Pulmonary artery endothelial cell (primary cell): ENCODE results near the gene NUDT1. TPM values are rescaled to one million over a fixed set of nuclear protein-coding genes. Genes with fewer than 3 reads are reported as not detected.
"Not testable (repeated sequence)": the region's sequence is repeated elsewhere in the genome, so short reads cannot be mapped to it uniquely, and the experiment has no call there.

Experiments used
- DNase-seq: peaks from one replicate; pipeline ENCODE4 v3.0.0-alpha.2; 2011; ENCODE audit warnings: low read depth, low spot score
- total RNA-seq: library from RNA; depleted of rRNA; stranded (reverse); fragments of >200 nt; gene quantifications from 2 replicates; pipeline ENCODE4 v1.2.3, GENCODE V29; 2014

The NUDT1 gene
- total RNA-seq, 1 donor from 2014 or later = 19.6 TPM

DNA sequence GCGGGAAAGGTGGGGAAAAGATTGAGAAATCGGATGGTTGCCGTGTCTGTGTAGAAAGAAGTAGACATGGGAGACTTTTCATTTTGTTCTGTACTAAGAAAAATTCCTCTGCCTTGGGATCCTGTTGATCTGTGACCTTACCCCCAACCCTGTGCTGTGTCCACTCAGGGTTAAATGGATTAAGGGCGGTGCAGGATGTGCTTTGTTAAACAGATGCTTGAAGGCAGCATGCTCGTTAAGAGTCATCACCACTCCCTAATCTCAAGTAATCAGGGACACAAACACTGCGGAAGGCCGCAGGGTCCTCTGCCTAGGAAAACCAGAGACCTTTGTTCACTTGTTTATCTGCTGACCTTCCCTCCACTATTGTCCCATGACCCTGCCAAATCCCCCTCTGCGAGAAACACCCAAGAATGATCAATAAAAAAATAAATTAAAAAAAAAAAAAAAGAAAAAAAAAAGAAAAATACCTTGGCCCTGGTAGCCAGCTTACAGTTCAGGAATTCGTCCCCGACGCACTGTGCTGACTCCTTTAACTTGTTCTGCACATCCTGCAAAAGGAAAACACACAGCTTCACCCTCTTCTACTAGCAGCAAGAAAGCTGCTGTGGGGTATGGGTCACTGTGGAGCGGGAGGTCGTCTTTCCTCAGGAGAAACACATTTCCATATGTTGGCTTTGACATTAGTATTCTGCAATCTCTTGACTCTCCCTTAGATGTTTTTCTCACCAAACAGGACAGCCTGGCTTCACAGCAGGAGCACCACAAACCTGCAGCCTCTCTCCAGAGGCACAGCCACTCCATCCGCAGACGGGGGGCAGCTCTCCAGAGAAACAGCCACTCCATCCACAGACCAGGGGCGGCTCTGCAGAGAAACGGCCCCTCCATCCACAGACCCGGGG is 27.3 kb downstream of the NUDT1 start:
- DNase-seq = not testable (repeated sequence)

DNA sequence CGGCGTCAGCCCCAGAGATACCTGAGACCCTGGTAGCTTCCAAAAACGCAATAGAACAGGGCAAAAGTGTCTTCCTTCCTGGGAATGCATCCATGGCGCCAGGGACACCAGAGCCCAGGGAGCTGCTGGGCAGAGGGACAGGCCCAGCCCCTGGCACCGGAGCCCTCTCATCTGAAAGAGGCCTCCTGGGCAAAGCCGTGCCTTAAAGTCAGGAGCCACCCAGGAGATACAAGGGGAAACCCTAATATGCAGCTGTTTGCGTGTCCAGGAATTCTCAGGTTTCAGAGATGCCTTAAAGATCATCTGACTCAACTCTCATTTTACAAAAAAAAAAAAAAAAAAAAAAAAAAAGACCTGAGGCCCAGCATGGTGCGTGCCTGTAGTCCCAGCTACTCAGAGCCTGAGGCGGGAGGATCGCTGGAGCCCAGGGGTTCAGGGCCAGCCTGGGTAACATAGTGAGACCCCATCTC is 28.0 kb downstream of the NUDT1 start:
- DNase-seq = no peak

DNA sequence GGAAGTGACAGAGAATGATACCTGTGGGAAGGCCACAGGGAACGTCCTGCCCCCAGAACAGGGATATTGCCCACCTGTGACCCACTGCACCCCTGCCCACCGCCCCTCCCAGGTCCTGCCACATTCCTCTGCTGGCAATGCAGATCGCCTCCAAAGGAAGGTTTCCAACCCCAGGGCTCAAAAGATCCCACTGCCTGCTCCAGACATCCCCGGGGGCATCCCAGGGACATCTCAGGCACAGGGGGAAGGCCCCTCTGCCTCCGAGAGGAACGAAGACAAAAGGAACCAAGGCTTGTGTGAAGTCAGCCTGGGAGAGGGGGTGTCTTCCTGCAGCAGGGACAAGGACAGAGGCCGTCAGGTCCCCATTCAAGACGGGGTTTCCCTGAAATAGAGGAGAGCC is 28.5 kb downstream of the NUDT1 start:
- DNase-seq = no peak

- no peak for DNase-seq
These were observed 29.4 kb downstream of the NUDT1 start for GRCh38 chr7:2271273-2272026.

DNA sequence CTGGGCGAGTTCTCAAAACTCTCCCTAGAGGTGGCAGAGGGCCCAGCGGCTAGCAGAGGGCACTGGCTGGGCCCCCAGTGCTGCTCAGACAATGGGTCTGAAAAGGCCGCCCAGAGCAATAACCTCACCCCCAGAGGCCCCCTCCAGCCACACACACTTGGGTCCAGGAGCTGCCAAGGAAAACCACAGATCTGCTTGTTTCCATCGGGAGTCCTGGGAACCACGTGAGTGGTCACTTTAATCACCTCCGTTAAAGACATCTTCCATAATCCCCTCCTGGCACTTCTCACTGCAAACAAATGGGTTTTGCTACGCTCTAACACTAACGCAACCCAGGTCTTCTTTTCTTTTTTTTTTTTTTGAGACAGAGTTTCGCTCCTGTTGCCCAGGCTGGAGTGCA is 30.0 kb downstream of the NUDT1 start:
- no peak for DNase-seq

DNA sequence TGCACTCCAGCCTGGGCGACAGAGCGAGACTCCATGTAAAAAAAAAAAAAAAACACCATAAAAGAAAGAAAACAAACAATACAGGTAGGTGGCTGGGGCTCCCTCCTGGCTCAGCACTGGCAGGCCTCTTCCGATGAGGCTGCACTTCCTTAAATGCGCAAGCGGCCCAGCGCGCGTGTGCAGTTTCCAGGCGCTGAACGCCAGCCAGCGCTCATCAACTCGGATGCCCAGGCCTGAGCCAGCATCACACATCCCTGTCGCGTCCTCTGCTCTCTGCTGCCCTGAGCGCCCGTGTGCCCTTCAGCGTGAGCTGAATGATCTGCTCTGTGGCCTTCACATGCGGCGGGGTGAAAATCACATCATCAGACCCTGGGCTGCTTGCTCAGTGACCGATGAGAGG is 31.8 kb downstream of the NUDT1 start:
- no peak for DNase-seq

- DNase-seq = no peak
These were observed 32.6 kb downstream of the NUDT1 start for GRCh38 chr7:2274666-2275065.

GRCh38 chr7:2275101-2275500 is 33.1 kb downstream of the NUDT1 start:
- no peak for DNase-seq

GRCh38 chr7:2276107-2276506 is 34.1 kb downstream of the NUDT1 start:
- DNase-seq = no peak

DNA sequence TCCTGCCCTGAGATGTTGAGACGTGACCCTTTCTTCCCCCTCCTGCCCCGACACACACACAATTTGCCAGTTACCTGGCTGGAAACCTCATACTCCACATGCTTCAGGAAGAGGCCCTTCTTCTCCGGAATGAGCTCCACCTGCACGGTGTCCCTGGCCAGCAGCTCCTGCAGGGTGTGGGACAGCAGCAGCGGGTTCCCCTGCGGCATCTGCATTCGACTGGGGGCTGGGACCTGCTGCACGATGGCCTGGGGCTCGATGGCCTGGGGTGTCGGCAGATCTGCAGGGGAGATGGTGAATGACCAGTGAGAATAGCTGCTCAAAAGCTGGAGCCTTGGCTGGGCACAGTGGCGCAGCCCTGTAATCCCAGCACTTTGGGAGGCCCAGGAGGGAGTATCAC is 36.0 kb downstream of the NUDT1 start:
- DNase-seq = no peak

DNA sequence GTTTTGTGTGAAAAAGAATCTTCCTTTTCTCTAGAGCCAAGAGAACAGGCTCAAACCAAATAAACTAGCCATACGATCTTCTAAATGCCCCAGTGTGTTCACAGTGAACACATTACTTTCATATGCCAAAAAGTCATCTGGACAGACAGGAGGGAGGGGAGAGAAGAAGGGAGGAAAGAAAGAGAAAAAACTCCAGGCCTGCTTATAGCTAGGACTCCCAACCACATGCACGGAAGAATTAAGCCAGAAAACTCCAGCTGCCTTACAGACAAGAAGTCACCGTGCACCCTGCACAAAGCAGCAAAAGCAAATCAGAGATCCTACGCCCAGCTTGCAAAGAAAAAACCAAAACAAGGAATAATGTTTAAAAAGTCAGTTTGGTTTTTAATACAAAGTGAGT is 37.9 kb downstream of the NUDT1 start:
- DNase-seq = no peak

GRCh38 chr7:2280424-2280823 is 38.4 kb downstream of the NUDT1 start:
- DNase-seq = no peak

DNA sequence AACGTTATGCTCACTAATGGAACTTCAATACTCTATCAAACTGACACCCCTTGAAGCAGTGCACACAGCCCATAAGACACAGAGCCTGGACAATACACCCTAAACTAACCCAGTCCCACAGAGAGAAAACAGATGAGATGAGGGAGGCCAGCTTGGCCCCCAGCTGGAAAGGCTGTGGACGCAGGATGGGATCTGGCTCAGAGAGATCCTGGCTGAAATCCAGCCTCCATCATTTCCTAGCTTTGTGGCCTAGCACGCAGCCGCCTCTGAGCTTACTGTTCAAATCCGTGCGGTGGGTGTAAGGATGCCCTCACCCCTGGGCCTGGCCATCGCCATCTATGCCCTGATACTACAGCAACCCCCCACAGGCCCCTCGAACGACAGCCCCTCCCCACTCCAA is 39.5 kb downstream of the NUDT1 start:
- no peak for DNase-seq

GRCh38 chr7:2282185-2282751 is 40.2 kb downstream of the NUDT1 start:
- DNase-seq = no peak

- DNase-seq = no peak
These were observed 41.0 kb downstream of the NUDT1 start for GRCh38 chr7:2283074-2283473.

DNA sequence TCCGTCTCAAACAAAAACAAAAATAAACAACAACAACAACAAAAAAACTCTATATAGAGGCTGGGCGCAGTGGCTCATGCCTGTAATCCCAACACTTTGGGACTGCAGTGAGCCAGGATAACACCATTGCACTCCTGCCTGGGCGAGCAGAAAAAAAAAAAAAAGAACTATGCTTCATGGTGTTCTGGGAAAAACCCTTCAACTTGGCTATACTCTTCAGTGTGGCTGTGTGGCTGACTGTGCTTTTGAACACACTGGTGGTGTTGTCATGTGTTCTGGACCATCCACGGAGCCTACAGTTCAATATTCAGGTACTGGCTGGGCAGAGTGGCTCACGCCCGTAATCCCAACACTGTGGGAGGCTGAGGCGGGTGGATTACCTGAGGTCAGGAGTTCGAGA is 45.7 kb downstream of the NUDT1 start:
- DNase-seq = no peak

DNA sequence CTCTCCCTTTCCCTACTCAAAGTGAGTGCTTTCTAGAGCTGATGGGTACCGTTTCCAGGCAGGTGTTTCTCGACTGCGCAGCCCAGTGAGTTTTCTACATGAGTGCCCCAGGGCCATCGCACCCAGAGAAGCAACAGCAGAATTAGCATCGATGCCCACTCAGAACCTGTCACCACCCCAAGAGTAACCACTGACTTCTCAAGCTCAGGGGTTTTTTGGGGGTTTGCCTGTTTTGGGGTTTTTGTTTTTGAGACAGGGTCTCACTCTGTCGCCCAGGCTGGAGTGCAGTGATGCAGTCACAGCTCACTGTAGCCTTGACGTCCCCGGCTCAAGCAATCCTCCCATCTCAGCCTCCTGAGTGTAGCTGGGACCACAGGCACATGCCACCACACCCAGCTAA is 46.5 kb downstream of the NUDT1 start:
- DNase-seq = no peak

DNA sequence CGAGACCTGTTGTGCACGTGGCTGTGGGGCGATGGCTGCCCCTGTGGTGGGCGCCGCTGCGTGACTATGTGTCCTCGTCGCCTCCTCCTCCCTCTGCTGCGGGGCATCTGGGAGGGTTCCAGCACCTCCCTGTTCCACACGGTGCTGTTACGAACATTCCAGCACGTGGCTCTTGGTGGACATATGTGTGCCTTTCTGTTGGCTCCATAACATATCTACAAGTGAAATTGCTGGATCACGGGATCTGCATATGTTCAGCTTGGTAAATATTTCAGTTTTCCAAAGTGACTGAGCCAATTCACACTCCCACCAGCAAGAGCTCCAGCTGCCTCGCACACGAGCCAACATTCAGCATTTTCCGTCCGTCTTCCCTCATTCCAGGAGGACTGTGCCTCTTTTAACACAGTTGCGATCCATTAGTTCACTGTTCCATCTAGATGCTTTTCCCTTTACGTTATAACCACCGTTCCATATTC is 47.1 kb downstream of the NUDT1 start:
- DNase-seq = no peak

DNA sequence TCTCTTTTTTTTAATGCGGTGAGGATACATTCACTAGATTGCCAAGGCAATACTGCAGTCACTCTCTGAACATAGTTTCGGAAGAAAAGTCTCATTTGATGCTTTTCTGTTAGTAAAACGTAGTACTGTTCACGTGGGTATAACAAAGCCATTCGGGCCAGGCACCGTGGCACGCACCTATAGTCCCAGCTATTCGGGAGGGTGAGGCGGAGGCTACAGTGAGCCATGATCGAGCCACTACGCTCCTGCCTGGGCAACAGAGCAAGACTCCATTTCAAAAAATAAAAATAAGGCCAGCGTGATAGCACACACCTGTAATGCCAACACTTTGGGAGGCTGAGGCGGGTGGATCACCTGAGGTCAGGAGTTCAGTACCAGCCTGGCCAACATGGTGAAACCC is 47.6 kb downstream of the NUDT1 start:
- DNase-seq = no peak

GRCh38 chr7:2290877-2291276 is 48.9 kb downstream of the NUDT1 start:
- no peak for DNase-seq

DNA sequence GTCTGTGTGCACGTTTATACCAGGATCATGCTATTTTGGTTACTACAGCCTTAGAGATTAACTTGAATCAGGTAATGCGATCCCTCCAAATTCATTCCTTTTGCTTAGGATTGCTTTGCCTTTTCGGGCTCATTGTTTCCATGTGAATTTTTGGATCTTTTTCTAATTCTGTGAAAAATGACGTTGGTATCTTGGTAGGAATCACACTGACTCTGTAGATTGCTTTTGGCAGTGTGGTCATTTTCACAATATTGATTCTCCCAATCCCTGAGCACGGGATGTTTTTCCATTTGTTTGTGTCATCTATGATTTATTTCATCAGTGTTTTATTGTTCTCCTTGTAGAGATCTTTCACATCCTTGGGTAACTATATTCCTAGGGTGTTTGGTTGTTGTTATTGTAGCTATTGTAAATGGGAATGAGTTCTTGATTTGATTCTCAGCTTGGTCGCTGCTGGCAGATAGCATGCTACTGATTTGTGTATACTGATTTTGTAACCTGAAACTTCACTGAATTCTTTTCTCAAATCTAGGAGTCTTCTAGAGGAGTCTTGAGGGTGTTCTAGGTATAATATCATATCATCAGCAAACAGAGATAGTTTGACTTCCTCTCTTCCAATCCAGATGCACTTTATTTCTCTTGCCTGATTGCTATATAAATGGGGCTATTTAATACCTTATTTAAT is 54.1 kb downstream of the NUDT1 start:
- DNase-seq = no peak

DNA sequence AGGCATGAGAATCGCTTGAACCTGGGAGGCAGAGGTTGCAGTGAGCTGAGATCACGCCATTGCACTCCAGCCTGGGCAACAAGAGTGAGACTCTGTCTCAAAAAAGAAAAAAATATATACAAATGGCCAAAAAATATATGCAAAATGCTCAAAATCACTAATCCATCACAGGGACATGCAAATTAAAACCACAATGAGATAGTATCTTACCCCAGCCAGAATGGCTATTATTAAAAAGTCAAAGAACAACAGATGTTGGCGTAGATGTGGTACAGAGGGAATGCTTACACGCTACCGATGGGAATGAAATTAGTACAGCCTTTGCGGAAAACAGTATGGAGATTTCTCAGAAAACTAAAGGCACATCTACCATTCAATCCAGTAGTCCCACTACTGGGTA is 54.8 kb downstream of the NUDT1 start:
- DNase-seq = no peak
